Activated CD8-positive, alpha-beta memory T cell treated with anti-CD3 and anti-CD28 coated beads, Interleukin-2, amount 10 ng/mL, durations not matched to agents 7 days and 5 days (primary cell): Measurements from ENCODE around the gene CYTH1. TPM values are rescaled to one million over a fixed set of nuclear protein-coding genes. Genes with fewer than 3 reads are reported as not detected.

ENCODE experiments used
- ATAC-seq: fragments of 150-1000 bp; cut with Tn5 transposase; one replicate; pipeline ENCODE4 v1.10.0; 2021; ENCODE audit warnings: moderate library complexity
- CTCF ChIA-PET: fragments of 350-600 bp; sonication (Branson Sonifier 250); formaldehyde crosslinking; loops from one replicate; lab custom pipeline; 2021; ENCODE audit warnings: antibody characterized with exemption; lab: Charles Lee
- DNase-seq: peaks from one replicate; pipeline ENCODE4 v3.0.0-alpha.2; 2020
- H3K27ac Mint-ChIP-seq: one replicate; pipeline ENCODE4 v1.8.0; 2021; ENCODE audit warnings: mild to moderate bottlenecking, mixed read lengths
- H3K27me3 Mint-ChIP-seq: one replicate; pipeline ENCODE4 v1.8.0; 2021; ENCODE audit warnings: mixed read lengths
- H3K36me3 Mint-ChIP-seq: one replicate; pipeline ENCODE4 v1.8.0; 2021; ENCODE audit warnings: mild to moderate bottlenecking, mixed read lengths
- H3K4me1 Mint-ChIP-seq: one replicate; pipeline ENCODE4 v1.8.0; 2021; ENCODE audit warnings: mixed read lengths
- H3K4me3 Mint-ChIP-seq: one replicate; pipeline ENCODE4 v1.8.0; 2021; ENCODE audit warnings: mild to moderate bottlenecking, moderate library complexity, mixed read lengths
- H3K9me3 Mint-ChIP-seq: one replicate; pipeline ENCODE4 v1.8.0; 2022; ENCODE audit warnings: low read depth, mixed read lengths
- total RNA-seq, 2 experiments: library from RNA; stranded (reverse); gene quantifications; one replicate each; pipeline ENCODE4 v1.2.3, GENCODE V29; 2021

Gene CYTH1
- total RNA-seq, 2 experiments from 2014 or later = 151 to 156 TPM

DNA sequence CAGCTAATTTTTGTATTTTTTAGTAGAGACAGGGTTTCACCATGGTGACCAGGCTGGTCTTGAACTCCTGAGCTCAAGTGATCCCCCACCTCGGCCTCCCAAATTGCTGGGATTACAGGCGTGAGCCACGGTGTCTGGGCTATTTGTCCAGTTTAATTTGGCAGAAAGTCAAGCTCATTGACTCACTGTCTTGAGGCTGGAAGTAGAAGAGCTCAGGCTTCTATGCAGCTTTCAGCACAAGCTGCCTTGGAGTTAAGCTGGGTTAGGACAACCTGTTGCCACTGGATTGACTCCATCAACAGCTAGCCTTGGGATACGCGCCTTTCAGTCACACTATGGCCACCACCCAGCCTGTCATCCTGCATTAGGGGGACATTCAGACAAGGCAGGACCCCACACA, 128.7 kb downstream of the CYTH1 start:
- Mint-ChIP-seq H3K36me3 (peaks cover 3% of the 10 kb centered on the region), H3K4me1 (no peaks in the 10 kb centered on the region), H3K4me3 (no peak overlapping the region), H3K9me3 (peaks cover 4% of the 10 kb centered on the region), H3K27me3 (peaks cover 14% of the 10 kb centered on the region), H3K27ac (no peak overlapping the region)
- no peak for DNase-seq
- CTCF ChIA-PET = interaction anchor here (0.9 to 1.1 kb wide), 2 partner anchors 10 to 68 kb away, joined by 3 to 4 read pairs; no protein-coding TSS in a partner anchor
- no peak for ATAC-seq

- CTCF ChIA-PET = interaction anchor here (0.9 to 1.1 kb wide), 2 partner anchors 10 to 67 kb away, joined by 3 to 4 read pairs; no protein-coding TSS in a partner anchor
- H3K4me1 Mint-ChIP-seq = no peaks in the 10 kb centered on the region
- H3K4me3 Mint-ChIP-seq = no peak overlapping the region
- H3K9me3 Mint-ChIP-seq = peaks cover 8% of the 10 kb centered on the region
- peaks cover 5% of the 10 kb centered on the region for H3K36me3 Mint-ChIP-seq
- no peak overlapping the region for H3K27ac Mint-ChIP-seq
- no peak for DNase-seq
- no peak for ATAC-seq
- peaks cover 14% of the 10 kb centered on the region for H3K27me3 Mint-ChIP-seq
Observed at GRCh38 chr17:78652913-78653312, 129.2 kb downstream of the CYTH1 start.

DNA sequence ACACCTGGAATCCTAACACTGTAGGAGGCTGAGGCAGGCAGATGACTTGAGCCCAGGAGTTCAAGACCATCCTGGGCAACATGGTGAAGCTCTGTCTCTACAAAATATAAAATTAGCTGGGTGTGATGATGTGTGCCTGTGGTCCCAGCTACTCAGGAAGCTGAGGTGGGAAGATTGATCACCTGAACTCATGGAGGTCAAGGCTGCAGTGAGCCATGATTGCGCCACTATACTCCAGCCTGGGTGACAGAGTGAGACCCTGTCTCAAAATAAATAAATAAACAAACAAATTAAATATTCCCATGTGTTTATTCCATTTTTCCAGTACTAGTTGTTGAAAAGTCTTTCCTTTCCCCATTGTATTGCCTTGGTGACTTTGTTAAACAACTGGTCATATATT, 130.0 kb downstream of the CYTH1 start:
- CTCF ChIA-PET = no interaction called here
- Mint-ChIP-seq H3K4me3 (no peak overlapping the region), H3K36me3 (peaks cover 11% of the 10 kb centered on the region), H3K27me3 (peaks cover 14% of the 10 kb centered on the region), H3K4me1 (peaks cover 2% of the 10 kb centered on the region), H3K27ac (no peak overlapping the region), H3K9me3 (peaks cover 13% of the 10 kb centered on the region)
- DNase-seq (no peak), ATAC-seq (no peak)

GRCh38 chr17:78651554-78651953, 130.5 kb downstream of the CYTH1 start:
- CTCF ChIA-PET = no interaction called here
- peaks cover 2% of the 10 kb centered on the region for H3K4me1 Mint-ChIP-seq
- H3K9me3 Mint-ChIP-seq = peaks cover 13% of the 10 kb centered on the region

DNA sequence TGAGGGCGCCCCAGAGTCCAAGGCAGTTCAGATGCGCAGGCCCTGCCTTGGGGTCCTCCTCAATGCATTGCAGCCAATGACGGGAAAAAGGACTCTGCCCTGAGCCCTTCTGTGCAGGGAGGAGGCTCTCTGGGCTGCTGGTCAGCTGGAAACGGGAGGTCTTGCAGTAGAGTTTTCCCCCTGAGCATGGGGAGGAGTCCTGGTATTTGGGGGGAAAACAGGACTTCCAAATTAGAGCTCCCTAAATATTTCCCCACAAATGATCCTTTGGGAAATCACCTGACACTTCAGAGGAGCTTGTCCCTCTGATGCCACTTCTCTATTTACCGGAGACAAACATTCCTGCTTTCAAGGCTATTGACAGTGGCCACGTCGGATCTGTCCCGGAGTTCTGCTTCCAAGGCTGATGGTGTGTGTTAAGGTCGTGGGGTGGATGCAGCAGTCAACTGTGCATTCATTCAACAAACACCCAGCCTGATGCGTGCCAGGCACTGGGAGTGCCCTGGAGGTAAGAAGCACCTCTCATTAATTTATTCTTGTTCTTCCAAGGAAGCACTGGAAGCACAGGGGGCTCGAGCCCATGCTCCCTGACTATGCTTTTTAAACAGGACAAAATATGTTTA, 131.9 kb downstream of the CYTH1 start:
- Mint-ChIP-seq H3K36me3 (peaks cover 13% of the 10 kb centered on the region), H3K27me3 (peaks cover 19% of the 10 kb centered on the region), H3K9me3 (peaks cover 13% of the 10 kb centered on the region), H3K4me1 (peaks cover 13% of the 10 kb centered on the region), H3K4me3 (no peak overlapping the region), H3K27ac (no peak overlapping the region)
- no peak for ATAC-seq
- DNase-seq = no peak
- CTCF ChIA-PET = no interaction called here

More at GRCh38 chr17:78651554-78651953, 130.5 kb downstream of the CYTH1 start:
- no peak for DNase-seq
- peaks cover 11% of the 10 kb centered on the region for H3K36me3 Mint-ChIP-seq
- H3K27ac Mint-ChIP-seq = no peak overlapping the region
- no peak for ATAC-seq
- peaks cover 14% of the 10 kb centered on the region for H3K27me3 Mint-ChIP-seq
- H3K4me3 Mint-ChIP-seq = no peak overlapping the region

- CTCF ChIA-PET = no interaction called here
- H3K36me3 Mint-ChIP-seq = peaks cover 13% of the 10 kb centered on the region
- H3K4me3 Mint-ChIP-seq = no peak overlapping the region
- H3K9me3 Mint-ChIP-seq = peaks cover 13% of the 10 kb centered on the region
- H3K4me1 Mint-ChIP-seq = peaks cover 13% of the 10 kb centered on the region
- no peak for DNase-seq
- peaks cover 19% of the 10 kb centered on the region for H3K27me3 Mint-ChIP-seq
- ATAC-seq = no peak
- H3K27ac Mint-ChIP-seq = no peak overlapping the region
Observed at GRCh38 chr17:78648293-78648692, 133.8 kb downstream of the CYTH1 start.

DNA sequence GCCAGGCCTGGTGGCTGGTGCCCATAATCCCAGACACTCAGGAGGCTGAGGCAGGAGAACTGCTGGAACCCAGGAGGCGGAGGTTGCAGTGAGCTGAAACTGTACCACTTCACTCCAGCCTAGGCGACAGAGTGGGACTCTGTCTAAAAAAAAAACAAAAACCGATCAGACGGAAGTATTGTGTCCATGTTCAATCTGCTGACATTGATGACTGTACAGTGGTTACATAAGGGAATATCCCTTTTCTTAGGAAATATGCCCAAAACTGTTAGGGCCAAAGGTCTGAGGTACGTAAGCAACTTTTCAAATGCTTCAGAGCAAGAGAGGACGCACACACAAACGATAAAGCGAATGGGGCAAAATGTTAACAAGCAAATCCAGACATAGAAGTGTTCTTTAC, 135.0 kb downstream of the CYTH1 start:
- H3K4me3 Mint-ChIP-seq = no peak overlapping the region
- peaks cover 13% of the 10 kb centered on the region for H3K4me1 Mint-ChIP-seq
- H3K9me3 Mint-ChIP-seq = peaks cover 13% of the 10 kb centered on the region
- peaks cover 13% of the 10 kb centered on the region for H3K36me3 Mint-ChIP-seq
- ATAC-seq = no peak
- no peak for DNase-seq
- H3K27me3 Mint-ChIP-seq = peaks cover 19% of the 10 kb centered on the region
- CTCF ChIA-PET = no interaction called here
- H3K27ac Mint-ChIP-seq = no peak overlapping the region

GRCh38 chr17:78645421-78646295, 136.4 kb downstream of the CYTH1 start:
- H3K9me3 Mint-ChIP-seq = peaks cover 13% of the 10 kb centered on the region
- H3K27me3 Mint-ChIP-seq = peaks cover 16% of the 10 kb centered on the region
- CTCF ChIA-PET = interaction anchor here (2.0 kb wide), 1 partner anchor 10 kb away, joined by 4 read pairs; no protein-coding TSS in a partner anchor
- H3K4me1 Mint-ChIP-seq = peaks cover 13% of the 10 kb centered on the region
- peak overlapping the region; percentile 36 for H3K4me3 Mint-ChIP-seq
- ATAC-seq = peak; percentile 79
- peak overlapping the region; percentile 73 for H3K27ac Mint-ChIP-seq
- DNase-seq = peak; percentile 69
- peaks cover 13% of the 10 kb centered on the region for H3K36me3 Mint-ChIP-seq

GRCh38 chr17:78644931-78645351, 137.1 kb downstream of the CYTH1 start:
- H3K36me3 Mint-ChIP-seq = peaks cover 13% of the 10 kb centered on the region
- DNase-seq = no peak
- H3K9me3 Mint-ChIP-seq = peaks cover 13% of the 10 kb centered on the region
- no peak for ATAC-seq
- H3K27ac Mint-ChIP-seq = no peak overlapping the region
- H3K27me3 Mint-ChIP-seq = peaks cover 11% of the 10 kb centered on the region
- H3K4me3 Mint-ChIP-seq = no peak overlapping the region
- CTCF ChIA-PET = interaction anchor here (1.1 to 2.0 kb wide), 2 partner anchors 9 to 10 kb away, joined by 3 to 4 read pairs; no protein-coding TSS in a partner anchor
- H3K4me1 Mint-ChIP-seq = peaks cover 13% of the 10 kb centered on the region

- ATAC-seq (no peak), DNase-seq (no peak)
- CTCF ChIA-PET = interaction anchor here (1.1 to 2.0 kb wide), 2 partner anchors 8 to 10 kb away, joined by 3 to 4 read pairs; no protein-coding TSS in a partner anchor
- Mint-ChIP-seq H3K27me3 (peaks cover 5% of the 10 kb centered on the region), H3K9me3 (peaks cover 12% of the 10 kb centered on the region), H3K4me3 (no peak overlapping the region), H3K27ac (no peak overlapping the region), H3K4me1 (peaks cover 13% of the 10 kb centered on the region), H3K36me3 (peaks cover 12% of the 10 kb centered on the region)
Observed at GRCh38 chr17:78644224-78644623, 137.8 kb downstream of the CYTH1 start.

GRCh38 chr17:78643326-78643725, 138.7 kb downstream of the CYTH1 start:
- H3K4me3 Mint-ChIP-seq = no peak overlapping the region
- DNase-seq (no peak), ATAC-seq (no peak)
- H3K27me3 Mint-ChIP-seq = peaks cover 5% of the 10 kb centered on the region
- peaks cover 10% of the 10 kb centered on the region for H3K36me3 Mint-ChIP-seq
- H3K9me3 Mint-ChIP-seq = peaks cover 9% of the 10 kb centered on the region
- peaks cover 17% of the 10 kb centered on the region for H3K4me1 Mint-ChIP-seq
- H3K27ac Mint-ChIP-seq = no peak overlapping the region
- CTCF ChIA-PET = no interaction called here

DNA sequence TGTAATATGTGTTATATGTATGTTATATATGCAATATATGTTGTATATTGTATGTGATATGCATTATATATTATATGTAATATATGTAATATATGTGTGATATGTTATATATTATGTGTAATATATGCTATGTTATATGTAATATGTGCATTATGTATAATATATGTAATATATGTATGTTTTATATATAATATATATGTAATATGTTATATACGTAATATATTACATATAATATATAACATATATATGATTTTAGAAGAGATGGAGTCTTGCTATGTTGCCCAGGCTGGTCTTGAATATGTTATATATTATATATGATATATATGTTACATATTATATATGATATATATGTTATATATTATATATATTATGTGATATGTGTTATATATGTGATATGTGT, 139.4 kb downstream of the CYTH1 start:
- Mint-ChIP-seq H3K36me3 (peaks cover 6% of the 10 kb centered on the region), H3K4me3 (no peak overlapping the region), H3K4me1 (peaks cover 17% of the 10 kb centered on the region), H3K27me3 (peaks cover 5% of the 10 kb centered on the region), H3K27ac (no peak overlapping the region), H3K9me3 (peaks cover 4% of the 10 kb centered on the region)
- DNase-seq (no peak), ATAC-seq (no peak)
- CTCF ChIA-PET = no interaction called here

DNA sequence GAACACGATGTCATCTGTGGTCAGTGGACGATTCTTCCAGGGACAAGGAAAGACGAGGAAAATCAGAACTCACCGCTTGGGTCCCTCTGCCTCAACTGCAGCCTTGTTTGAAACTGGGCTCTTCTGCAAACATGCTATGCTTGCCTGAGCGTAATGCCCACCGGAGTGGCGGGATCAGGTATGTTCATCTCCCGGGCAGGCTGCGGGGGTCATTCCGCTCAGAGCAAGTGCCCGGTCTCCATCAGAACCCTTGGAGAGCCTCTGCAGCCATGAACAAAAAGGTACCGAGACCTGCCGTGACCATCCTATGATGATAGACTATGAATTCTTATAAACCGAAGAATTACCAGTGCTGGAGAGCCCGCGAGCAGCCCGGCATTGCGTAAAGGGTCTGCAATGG, 140.4 kb downstream of the CYTH1 start:
- Mint-ChIP-seq H3K4me3 (no peak overlapping the region), H3K27me3 (peaks cover 9% of the 10 kb centered on the region), H3K4me1 (peaks cover 15% of the 10 kb centered on the region), H3K36me3 (peaks cover 2% of the 10 kb centered on the region), H3K9me3 (no peaks in the 10 kb centered on the region), H3K27ac (no peak overlapping the region)
- DNase-seq = no peak
- no peak for ATAC-seq
- CTCF ChIA-PET = no interaction called here
